Type B pancreatic cell (in vitro differentiated cells): ENCODE data around the gene FABP2. TPM values are rescaled to one million over a fixed set of nuclear protein-coding genes. Genes with fewer than 3 reads are reported as not detected.
A peak's percentile ranks its signal among the peaks of the same experiment; 100 is the strongest.

ENCODE experiments used
- DNase-seq: peaks from one replicate; pipeline ENCODE4 v3.0.0; 2021; ENCODE audit warnings: mixed read lengths; ENCODE audit not compliant: unreplicated experiment; ENCODE audit errors: extremely low spot score
- H3K27ac Mint-ChIP-seq: 2 replicates; pipeline ENCODE4 v1.8.0; 2021; ENCODE audit warnings: mild to moderate bottlenecking, mixed read lengths
- H3K27me3 Mint-ChIP-seq: 2 replicates; pipeline ENCODE4 v1.8.0; 2021; ENCODE audit warnings: mixed read lengths
- H3K36me3 Mint-ChIP-seq: 2 replicates; pipeline ENCODE4 v1.8.0; 2021; ENCODE audit warnings: mixed read lengths
- H3K4me1 Mint-ChIP-seq: one replicate; pipeline ENCODE4 v1.8.0; 2021; ENCODE audit warnings: mixed read lengths; ENCODE audit not compliant: unreplicated experiment
- H3K4me3 Mint-ChIP-seq: 2 replicates; pipeline ENCODE4 v1.8.0; 2021; ENCODE audit warnings: mild to moderate bottlenecking, mixed read lengths
- H3K9me3 Mint-ChIP-seq: 2 replicates; pipeline ENCODE4 v1.8.0; 2021; ENCODE audit warnings: mixed read lengths
- CTCF ChIP-seq: fragments of 200-600 bp; sonication (generic); conservative IDR thresholded peaks from 2 replicates; pipeline ENCODE4 v1.5.0; 2021; ENCODE audit warnings: antibody characterized with exemption, mild to moderate bottlenecking
- total RNA-seq: library from RNA; stranded (reverse); gene quantifications from 2 replicates; pipeline ENCODE4 v1.2.1, GENCODE V29; 2021; ENCODE audit warnings: low replicate concordance

Gene FABP2
- total RNA-seq, 1 donor from 2014 or later, result 4.1 TPM

GRCh38 chr4:119297795-119298194 is 24.1 kb downstream of the FABP2 start:
- peaks cover 29% of the 10 kb centered on the region for H3K36me3 Mint-ChIP-seq
- TF ChIP-seq CTCF, result no peak
- DNase-seq, result no peak
- H3K4me3 Mint-ChIP-seq, result peak overlapping the region; percentile 98
- peak overlapping the region; percentile 100 for H3K27ac Mint-ChIP-seq
- H3K9me3 Mint-ChIP-seq, result no peaks in the 10 kb centered on the region
- H3K4me1 Mint-ChIP-seq, result peaks cover 23% of the 10 kb centered on the region
- H3K27me3 Mint-ChIP-seq, result no peaks in the 10 kb centered on the region

DNA sequence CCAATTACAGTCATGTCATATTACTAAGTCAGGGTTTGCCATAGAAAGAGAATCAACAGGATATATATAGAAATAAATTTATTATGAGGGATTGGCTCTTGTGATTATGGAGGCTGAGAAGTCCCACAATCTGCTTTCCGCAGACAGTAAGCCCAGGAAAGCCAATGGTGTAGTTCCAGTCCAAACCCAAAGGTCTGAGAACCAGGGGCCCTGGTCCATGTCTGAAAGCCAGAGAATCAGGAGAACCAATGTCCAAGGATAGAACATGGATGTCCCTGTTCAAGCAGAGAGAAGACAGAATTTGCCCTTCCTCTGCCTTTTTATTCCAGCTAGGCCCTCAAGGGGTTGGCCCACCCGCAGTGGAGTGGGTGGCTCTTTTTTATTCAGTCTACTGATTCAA is 25.6 kb downstream of the FABP2 start:
- DNase-seq, result no peak
- no peaks in the 10 kb centered on the region for H3K27me3 Mint-ChIP-seq
- TF ChIP-seq CTCF, result no peak
- peaks cover 23% of the 10 kb centered on the region for H3K4me1 Mint-ChIP-seq
- no peak overlapping the region for H3K27ac Mint-ChIP-seq
- H3K36me3 Mint-ChIP-seq, result peaks cover 34% of the 10 kb centered on the region
- no peaks in the 10 kb centered on the region for H3K9me3 Mint-ChIP-seq
- peak overlapping the region; percentile 7 for H3K4me3 Mint-ChIP-seq

DNA sequence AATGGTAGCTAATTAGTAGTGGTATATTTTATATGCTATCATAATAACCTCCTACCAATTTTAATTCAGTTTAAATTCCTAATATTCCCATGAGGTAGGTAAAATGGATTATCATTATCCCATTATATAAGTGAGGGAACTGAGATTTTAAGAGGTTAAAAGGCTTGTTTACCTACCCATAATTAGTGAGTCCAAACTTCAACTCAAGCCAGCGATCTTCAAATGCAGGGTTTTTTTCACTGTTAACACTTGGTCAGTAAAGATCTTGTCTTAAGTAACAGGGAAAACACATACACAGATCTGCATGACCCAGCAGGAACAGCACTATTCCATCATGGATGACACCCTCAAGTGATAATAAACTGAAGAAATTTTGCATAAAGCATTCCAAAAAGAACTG is 31.3 kb downstream of the FABP2 start:
- TF ChIP-seq CTCF, result no peak
- DNase-seq, result no peak
- no peaks in the 10 kb centered on the region for H3K27me3 Mint-ChIP-seq
- H3K27ac Mint-ChIP-seq, result no peak overlapping the region
- H3K4me1 Mint-ChIP-seq, result no peaks in the 10 kb centered on the region
- H3K9me3 Mint-ChIP-seq, result no peaks in the 10 kb centered on the region
- H3K4me3 Mint-ChIP-seq, result no peak overlapping the region
- H3K36me3 Mint-ChIP-seq, result peaks cover 7% of the 10 kb centered on the region

DNA sequence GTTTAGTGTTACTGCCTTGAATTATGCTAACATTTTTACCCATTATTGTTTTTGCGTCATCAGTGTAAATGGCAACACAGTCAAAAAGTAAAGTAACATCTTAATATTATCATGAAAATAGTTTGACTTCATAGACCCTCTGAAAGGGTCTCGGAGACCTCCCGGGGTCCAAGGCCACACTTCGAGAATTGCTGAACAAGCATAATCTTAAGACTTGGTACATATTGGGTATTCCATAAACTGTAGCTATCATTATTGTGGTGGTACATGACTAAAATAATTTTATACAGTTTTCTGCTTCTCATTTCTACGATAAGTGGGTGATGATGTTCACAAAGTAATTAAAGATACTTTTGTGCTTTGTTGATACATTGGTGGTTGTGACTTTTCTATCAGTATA is 32.6 kb downstream of the FABP2 start:
- Mint-ChIP-seq H3K4me1 (peaks cover 5% of the 10 kb centered on the region), H3K27ac (no peak overlapping the region), H3K36me3 (peaks cover 7% of the 10 kb centered on the region), H3K9me3 (no peaks in the 10 kb centered on the region), H3K27me3 (no peaks in the 10 kb centered on the region), H3K4me3 (no peak overlapping the region)
- no peak for TF ChIP-seq CTCF
- no peak for DNase-seq

DNA sequence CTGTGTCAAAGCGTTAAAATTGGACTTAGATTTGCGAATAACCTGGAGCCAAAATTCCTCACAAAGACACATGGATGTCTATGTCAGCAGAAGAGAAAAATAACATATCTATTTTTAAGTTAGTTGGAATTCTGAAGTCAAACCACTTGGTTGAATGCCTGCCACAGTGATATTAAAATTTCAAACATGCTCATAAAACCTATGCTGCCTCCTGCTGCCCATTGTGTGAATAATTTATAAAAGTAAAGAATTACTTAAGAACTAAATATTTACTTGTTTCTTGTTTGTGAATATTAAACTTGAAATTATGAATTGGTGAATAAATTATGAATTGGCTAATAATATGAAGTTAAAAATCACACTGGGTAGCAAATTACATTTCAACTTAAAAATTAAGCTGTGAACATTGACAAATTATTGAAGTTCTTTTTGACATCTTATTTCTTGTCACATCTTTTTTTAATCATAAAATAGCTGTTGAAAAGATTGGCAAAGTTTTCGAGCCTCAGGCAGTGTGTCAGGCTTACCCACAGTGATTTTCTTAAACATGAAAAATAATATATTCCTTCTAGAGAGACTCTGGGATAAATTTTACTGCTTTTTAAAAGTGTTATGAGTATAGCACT is 35.4 kb downstream of the FABP2 start:
- peaks cover 9% of the 10 kb centered on the region for H3K4me1 Mint-ChIP-seq
- no peak overlapping the region for H3K27ac Mint-ChIP-seq

More for the DNA sequence above, 35.4 kb downstream of the FABP2 start:
- no peak for DNase-seq
- TF ChIP-seq CTCF, result peak; percentile 83
- H3K36me3 Mint-ChIP-seq, result peaks cover 3% of the 10 kb centered on the region
- no peaks in the 10 kb centered on the region for H3K9me3 Mint-ChIP-seq
- H3K4me3 Mint-ChIP-seq, result no peak overlapping the region
- no peaks in the 10 kb centered on the region for H3K27me3 Mint-ChIP-seq
